Frontal cortex (tissue), 4 donors: ENCODE data around the gene ATP8A2. TPM values are rescaled to one million over a fixed set of nuclear protein-coding genes. Genes with fewer than 3 reads are reported as not detected.
"Not testable (repeated sequence)": the region's sequence is repeated elsewhere in the genome, so short reads cannot be mapped to it uniquely, and the experiment has no call there.

ENCODE experiments used
- DNase-seq, 2 donors: peaks; one replicate each; pipeline ENCODE4 v3.0.0; 2012; ENCODE audit warnings: low spot score in 2 of 2
- FAIRE-seq: peaks from 2 replicates; lab custom pipeline; 2012; peaks lifted over from hg19 to GRCh38; lab: Jason Lieb, UNC
- total RNA-seq: library from RNA; depleted of rRNA; stranded (reverse); fragments of >200 nt; gene quantifications from one replicate; pipeline ENCODE4 v1.2.3, GENCODE V29; 2014
- donor health status: control.
- donor health status: control.
- donor health status: control.

The ATP8A2 gene
- total RNA-seq, 1 donor from 2014 or later: 63.6 TPM

GRCh38 chr13:25453850-25454365 is 82.1 kb downstream of the ATP8A2 start:
- FAIRE-seq: no peak

DNA sequence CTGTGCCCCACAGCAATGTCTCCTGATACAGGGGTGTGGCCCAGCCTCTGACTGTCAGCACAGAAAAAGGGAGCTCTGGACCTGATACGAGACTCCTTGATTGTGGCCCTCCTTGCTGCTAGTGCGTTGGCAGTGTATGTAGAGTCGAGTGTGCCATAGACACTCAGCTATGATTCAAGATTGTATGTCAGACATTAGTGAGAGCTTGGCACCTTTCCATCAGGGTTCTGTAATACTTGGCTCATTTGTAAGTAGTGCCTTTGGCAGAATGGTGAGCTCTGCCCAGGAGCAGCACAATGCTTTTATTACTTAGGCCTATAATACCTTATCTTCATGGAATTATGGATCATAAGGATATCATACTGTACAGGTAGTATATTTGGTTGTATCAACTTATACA is 83.4 kb downstream of the ATP8A2 start:
- no peak for DNase-seq
- no peak for FAIRE-seq

More at GRCh38 chr13:25453850-25454365, 82.1 kb downstream of the ATP8A2 start:
- DNase-seq: no peak

DNA sequence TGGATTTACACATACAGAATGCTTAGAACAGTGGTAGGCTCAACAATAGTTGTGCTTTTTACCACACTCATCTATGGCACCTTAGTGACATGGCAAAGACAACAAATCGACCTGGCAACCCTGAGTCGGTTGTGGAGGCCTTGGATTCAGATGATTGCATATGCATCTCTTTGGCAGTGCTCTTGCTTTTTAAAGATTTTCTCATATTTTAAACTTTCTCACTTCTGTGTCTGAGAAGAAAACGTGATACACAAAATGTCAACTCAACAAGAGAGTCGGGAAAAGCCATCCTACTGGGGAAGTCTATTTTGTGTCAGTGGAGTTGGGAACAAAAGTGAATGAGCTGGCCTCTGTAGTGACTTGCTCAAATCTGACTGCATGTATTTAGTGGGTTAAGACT is 85.8 kb downstream of the ATP8A2 start:
- FAIRE-seq: no peak
- no peak for DNase-seq

- FAIRE-seq: no peak
- DNase-seq: no peak
Measured at GRCh38 chr13:25462301-25463125, 90.7 kb downstream of the ATP8A2 start.

- DNase-seq (no peak), FAIRE-seq (no peak)
Measured at GRCh38 chr13:25463496-25463895, 91.7 kb downstream of the ATP8A2 start.

DNA sequence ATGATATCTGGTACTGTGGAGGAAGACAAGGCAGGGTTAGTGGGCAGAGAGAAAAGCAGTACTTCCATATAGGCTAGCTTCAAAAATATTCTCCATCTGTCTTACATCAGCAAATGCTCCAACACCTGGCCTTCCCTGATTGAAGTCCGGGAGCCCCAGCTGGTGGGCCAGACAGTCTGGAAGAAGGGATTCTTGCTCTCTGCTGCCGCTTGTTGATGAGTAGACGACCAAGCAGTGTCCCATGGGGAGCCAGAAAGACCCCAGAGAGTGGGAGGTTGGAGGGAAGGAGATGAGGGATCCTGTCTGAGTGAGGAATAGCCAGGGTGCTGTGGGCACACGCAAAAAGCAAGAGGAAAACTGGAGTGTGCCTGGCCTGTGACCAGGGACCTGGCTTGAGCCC is 95.1 kb downstream of the ATP8A2 start:
- DNase-seq: no peak
- no peak for FAIRE-seq

DNA sequence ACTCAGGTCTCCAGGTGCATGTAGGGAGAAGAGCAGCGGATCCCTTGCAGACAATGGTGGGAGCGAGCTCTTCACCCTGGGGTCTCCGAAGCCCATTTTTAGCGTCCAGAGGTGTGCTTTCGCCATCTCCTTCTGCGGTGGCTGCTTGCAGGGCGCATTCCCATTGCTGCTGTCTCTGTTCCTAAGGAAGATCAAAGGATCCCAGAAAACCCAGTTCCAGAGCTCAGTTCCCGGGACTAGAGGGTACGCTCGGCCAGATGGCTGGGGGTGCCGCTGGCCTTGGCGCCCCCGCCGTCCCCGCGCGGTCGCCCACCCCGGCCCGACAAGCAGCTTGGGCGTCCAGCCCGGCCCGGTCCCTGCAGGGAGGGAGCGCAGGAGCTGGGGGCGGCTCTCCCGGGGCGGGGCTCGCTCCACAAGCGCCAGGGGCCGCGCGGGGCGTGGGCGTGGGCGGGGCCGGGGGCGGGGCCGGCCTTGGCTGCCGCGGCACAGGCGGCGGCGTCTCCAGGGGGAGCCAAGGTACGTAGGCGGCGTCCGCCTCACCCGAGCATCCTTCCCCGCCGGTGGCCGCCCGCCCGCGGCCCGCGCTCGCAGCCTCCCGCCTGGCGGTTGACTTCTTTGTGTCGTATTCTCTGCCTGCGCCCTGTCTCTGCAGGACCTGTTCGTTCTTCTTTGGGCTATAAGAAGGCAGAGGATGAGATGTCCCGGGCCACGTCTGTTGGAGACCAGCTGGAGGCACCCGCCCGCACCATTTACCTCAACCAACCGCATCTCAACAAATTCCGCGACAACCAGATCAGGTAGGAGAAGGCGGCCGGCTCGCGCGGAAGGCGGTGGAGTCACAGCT is 96.8 kb downstream of the ATP8A2 start:
- FAIRE-seq (no peak), DNase-seq (peak; percentile 72 to 78)

DNA sequence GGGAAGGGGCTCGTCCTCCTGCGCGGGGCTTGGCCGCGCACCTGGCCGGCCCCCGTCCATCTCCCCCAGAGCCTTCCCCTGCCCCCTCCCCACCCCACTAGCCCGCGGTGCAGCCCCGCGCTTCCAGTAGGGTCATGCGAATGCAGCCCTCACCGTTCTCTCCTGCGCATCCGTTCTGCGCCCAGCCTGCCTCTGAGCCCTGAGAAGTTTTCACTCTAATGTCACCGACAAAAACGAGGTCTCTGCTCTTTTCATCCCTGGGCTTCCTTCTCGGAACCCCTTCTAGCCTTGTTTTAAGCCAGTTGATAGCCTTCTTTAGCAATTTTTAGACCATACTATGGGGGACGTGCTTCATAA is 97.4 kb downstream of the ATP8A2 start:
- FAIRE-seq: no peak
- no peak for DNase-seq

- FAIRE-seq (no peak), DNase-seq (no peak)
Measured at GRCh38 chr13:25473864-25474263, 102.1 kb downstream of the ATP8A2 start.

GRCh38 chr13:25478186-25478585 is 106.4 kb downstream of the ATP8A2 start:
- no peak for DNase-seq
- no peak for FAIRE-seq

DNA sequence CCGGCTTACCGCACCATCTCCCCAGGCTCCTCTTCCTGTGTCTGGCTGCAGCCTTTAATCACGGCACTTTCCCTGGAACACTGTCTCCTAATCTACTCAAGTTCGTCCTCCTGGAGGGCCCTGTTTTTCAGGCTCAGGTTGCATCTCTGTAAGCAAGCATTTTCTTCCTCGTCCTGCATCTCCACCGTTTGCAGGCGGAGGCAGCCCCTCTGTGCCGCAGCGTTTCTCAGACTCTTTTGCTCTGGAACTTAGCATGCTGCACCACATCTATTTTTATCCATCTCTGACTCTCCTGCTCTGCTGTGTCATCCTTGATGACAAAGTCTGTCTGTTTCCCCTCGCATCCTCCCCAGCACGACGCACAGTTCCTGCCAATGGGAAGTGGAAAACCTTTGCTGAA is 117.5 kb downstream of the ATP8A2 start:
- no peak for DNase-seq
- no peak for FAIRE-seq

DNA sequence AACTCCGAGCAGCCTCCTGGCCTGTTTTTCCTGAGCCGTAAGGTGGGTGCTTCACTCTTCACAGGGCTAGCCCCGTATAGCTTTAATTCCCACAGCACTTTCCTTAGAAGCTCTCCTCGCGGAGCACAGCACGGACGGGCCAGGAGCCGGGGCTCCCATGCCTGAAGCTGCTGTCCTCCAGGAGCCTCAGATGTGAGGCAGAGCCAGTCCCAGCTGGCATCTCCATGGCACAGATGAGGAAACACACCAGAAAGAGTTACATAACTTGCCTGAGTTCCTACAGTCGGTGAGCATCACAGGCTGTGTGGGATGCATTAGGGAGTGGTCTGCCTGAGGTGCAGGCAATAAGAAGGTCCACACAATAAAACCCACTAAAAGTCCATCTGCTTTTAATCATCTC is 118.5 kb downstream of the ATP8A2 start:
- DNase-seq (no peak), FAIRE-seq (no peak)

GRCh38 chr13:25493931-25494640 is 122.3 kb downstream of the ATP8A2 start:
- FAIRE-seq (no peak), DNase-seq (no peak)

GRCh38 chr13:25494698-25495411 is 123.1 kb downstream of the ATP8A2 start:
- DNase-seq: no peak
- FAIRE-seq: no peak

GRCh38 chr13:25501231-25501630 is 129.5 kb downstream of the ATP8A2 start:
- DNase-seq: no peak
- no peak for FAIRE-seq

DNA sequence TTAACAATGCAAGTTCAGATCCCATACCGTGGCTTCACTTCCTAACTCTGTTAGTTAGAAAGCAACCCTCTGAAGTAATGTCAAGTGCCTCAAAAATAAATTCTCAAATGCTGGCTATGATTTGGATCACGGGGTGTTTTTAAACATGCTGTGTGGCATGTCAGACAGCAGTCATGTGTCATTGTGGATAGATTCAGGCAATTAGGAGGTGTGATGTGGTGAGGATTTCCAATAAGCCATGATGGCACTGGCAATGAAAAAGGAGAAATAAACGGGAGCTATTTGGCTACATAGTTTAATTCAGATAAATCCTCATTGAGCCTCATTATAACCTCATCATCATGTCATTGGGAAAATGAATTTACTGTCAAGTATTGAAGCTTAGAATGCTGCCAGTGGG is 130.3 kb downstream of the ATP8A2 start:
- DNase-seq (no peak), FAIRE-seq (no peak)

DNA sequence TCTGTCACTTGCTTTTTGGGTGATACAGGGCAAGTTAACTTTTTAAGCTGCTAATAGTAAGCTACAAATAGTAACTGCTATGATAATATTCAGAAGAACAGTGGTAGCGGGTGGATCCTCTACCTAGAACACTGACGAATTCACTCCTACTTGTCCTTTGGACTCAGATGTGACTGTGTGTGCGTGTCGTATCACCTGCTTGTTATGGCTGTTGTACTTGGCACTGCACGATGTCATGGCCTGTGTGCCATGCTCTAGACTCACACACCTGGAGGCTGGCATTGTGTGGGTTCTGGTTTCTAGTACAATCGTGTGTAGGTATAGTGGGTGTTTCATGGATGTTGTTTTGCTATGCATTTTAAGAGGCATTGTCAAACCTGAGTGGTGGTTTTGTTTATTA is 130.8 kb downstream of the ATP8A2 start:
- DNase-seq: no peak

GRCh38 chr13:25503856-25504255 is 132.1 kb downstream of the ATP8A2 start:
- no peak for DNase-seq
- no peak for FAIRE-seq

More for the DNA sequence above, 130.8 kb downstream of the ATP8A2 start:
- FAIRE-seq: no peak

DNA sequence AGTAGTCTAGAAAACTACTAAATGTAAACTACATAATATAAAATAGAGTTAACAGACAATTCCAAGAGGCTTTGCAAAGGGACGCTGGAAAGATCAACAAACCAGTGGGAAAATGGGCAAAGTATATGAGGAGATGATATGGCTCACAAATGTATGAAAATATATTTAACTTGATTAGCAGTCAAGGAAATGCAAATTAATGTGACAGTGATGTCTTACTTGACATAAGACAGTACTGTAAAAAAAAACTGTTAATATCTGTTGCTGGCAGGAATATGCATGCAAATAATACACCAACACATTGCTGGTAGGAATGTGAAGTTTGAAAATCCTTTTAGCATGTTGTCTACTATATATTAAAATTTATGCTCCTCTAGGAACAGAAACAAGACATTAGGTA is 136.1 kb downstream of the ATP8A2 start:
- DNase-seq: no peak
- no peak for FAIRE-seq

GRCh38 chr13:25513060-25513459 is 141.3 kb downstream of the ATP8A2 start:
- not testable (repeated sequence) for DNase-seq, FAIRE-seq
